ENCODE measurements around the gene OR10G2.

The OR10G2 gene

DNA sequence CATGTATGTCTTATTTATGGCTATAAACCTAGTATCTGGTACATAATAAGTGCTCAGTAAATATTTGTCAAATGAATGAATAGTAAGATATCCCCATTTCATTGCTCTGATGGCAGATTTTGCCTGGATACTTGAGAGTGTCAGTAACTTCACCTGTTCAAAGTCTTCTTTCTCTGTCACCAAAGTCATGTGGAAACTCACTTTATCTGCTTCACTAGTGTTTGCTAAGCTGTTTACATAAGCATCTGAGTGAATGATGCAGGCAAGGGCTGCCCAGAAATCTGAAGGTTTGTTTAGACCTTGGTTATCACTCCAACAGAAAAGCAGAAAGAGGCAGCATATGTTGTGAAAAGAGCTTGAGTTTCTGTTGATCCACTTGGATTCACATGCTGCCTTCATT lies 34.5 kb upstream of the OR10G2 start:
- TF ChIP-seq, protein P1, sequence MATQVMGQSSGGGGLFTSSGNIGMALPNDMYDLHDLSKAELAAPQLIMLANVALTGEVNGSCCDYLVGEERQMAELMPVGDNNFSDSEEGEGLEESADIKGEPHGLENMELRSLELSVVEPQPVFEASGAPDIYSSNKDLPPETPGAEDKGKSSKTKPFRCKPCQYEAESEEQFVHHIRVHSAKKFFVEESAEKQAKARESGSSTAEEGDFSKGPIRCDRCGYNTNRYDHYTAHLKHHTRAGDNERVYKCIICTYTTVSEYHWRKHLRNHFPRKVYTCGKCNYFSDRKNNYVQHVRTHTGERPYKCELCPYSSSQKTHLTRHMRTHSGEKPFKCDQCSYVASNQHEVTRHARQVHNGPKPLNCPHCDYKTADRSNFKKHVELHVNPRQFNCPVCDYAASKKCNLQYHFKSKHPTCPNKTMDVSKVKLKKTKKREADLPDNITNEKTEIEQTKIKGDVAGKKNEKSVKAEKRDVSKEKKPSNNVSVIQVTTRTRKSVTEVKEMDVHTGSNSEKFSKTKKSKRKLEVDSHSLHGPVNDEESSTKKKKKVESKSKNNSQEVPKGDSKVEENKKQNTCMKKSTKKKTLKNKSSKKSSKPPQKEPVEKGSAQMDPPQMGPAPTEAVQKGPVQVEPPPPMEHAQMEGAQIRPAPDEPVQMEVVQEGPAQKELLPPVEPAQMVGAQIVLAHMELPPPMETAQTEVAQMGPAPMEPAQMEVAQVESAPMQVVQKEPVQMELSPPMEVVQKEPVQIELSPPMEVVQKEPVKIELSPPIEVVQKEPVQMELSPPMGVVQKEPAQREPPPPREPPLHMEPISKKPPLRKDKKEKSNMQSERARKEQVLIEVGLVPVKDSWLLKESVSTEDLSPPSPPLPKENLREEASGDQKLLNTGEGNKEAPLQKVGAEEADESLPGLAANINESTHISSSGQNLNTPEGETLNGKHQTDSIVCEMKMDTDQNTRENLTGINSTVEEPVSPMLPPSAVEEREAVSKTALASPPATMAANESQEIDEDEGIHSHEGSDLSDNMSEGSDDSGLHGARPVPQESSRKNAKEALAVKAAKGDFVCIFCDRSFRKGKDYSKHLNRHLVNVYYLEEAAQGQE (IDR thresholded peaks at IDR 0.05; ENCODE audit: insufficient replicate concordance, low read depth): no peak
- no peak for TF ChIP-seq GABPA (IDR thresholded peaks at IDR 0.05; ENCODE audit: low read depth)
- no peaks in the 10 kb centered on the region for H3K27me3 ChIP-seq (ENCODE audit: insufficient read depth, poor library complexity, severe bottlenecking)
- no peak overlapping the region for H3K27ac ChIP-seq (replicated peaks)
- no peak for DNase-seq (ENCODE audit: low read depth in 1 of 2, low spot score in 1 of 2)
- H3K4me3 ChIP-seq (replicated peaks; ENCODE audit: insufficient read depth, low read length): no peak overlapping the region

- no peaks in the 10 kb centered on the region for H3K27me3 ChIP-seq (ENCODE audit: insufficient read depth, poor library complexity, severe bottlenecking)
- H3K4me3 ChIP-seq (replicated peaks; ENCODE audit: insufficient read depth, low read length): no peak overlapping the region
- no peak for DNase-seq (ENCODE audit: low read depth in 1 of 2, low spot score in 1 of 2)
- TF ChIP-seq, protein P2, sequence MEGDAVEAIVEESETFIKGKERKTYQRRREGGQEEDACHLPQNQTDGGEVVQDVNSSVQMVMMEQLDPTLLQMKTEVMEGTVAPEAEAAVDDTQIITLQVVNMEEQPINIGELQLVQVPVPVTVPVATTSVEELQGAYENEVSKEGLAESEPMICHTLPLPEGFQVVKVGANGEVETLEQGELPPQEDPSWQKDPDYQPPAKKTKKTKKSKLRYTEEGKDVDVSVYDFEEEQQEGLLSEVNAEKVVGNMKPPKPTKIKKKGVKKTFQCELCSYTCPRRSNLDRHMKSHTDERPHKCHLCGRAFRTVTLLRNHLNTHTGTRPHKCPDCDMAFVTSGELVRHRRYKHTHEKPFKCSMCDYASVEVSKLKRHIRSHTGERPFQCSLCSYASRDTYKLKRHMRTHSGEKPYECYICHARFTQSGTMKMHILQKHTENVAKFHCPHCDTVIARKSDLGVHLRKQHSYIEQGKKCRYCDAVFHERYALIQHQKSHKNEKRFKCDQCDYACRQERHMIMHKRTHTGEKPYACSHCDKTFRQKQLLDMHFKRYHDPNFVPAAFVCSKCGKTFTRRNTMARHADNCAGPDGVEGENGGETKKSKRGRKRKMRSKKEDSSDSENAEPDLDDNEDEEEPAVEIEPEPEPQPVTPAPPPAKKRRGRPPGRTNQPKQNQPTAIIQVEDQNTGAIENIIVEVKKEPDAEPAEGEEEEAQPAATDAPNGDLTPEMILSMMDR (IDR thresholded peaks at IDR 0.05; ENCODE audit: insufficient read depth, low read length): no peak
- TF ChIP-seq SPI1 (IDR thresholded peaks at IDR 0.05; ENCODE audit: borderline replicate concordance, low read depth): no peak
- TF ChIP-seq POLR2AphosphoS5 (IDR thresholded peaks at IDR 0.05; ENCODE audit: low read depth): no peak
- no peak for TF ChIP-seq GABPA (IDR thresholded peaks at IDR 0.05; ENCODE audit: low read depth)
- TF ChIP-seq, protein P1 (IDR thresholded peaks at IDR 0.05; ENCODE audit: insufficient replicate concordance, low read depth): no peak
- no peak overlapping the region for H3K27ac ChIP-seq (replicated peaks)
Observed at GRCh38 chr14:21668377-21668776, 33.6 kb upstream of the OR10G2 start.

DNA sequence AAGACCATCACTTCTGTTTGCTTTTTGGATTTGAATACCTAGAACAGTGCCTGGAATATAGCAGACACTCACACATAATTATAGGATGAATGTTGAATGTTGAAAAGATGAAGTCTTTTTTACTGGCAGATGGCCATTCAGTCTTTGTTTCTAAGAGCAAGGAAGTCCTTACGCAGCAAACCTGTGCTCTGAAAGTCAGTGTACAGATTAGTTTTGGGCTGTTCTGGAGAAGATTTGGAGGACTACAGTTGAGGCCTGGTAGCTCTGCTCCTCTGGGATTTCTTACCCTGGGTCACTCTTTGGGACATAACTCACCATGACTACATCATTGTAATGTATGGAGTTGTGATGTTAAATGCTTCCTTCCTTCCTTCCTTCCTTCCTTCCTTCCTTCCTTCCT lies 22.2 kb upstream of the OR10G2 start:
- Histone ChIP-seq H3K27ac (replicated peaks) (no peak overlapping the region), H3K27me3 (ENCODE audit: insufficient read depth, poor library complexity, severe bottlenecking) (no peaks in the 10 kb centered on the region), H3K4me3 (replicated peaks; ENCODE audit: insufficient read depth, low read length) (no peak overlapping the region)
- no peak for TF ChIP-seq POLR2AphosphoS5 (IDR thresholded peaks at IDR 0.05; ENCODE audit: low read depth)
- TF ChIP-seq, protein P1 (IDR thresholded peaks at IDR 0.05; ENCODE audit: insufficient replicate concordance, low read depth): no peak
- TF ChIP-seq, protein P2 (IDR thresholded peaks at IDR 0.05; ENCODE audit: insufficient read depth, low read length): no peak
- TF ChIP-seq SPI1 (IDR thresholded peaks at IDR 0.05; ENCODE audit: borderline replicate concordance, low read depth): no peak
- TF ChIP-seq GABPA (IDR thresholded peaks at IDR 0.05; ENCODE audit: low read depth): no peak
- DNase-seq (ENCODE audit: low read depth in 1 of 2, low spot score in 1 of 2): no peak

DNA sequence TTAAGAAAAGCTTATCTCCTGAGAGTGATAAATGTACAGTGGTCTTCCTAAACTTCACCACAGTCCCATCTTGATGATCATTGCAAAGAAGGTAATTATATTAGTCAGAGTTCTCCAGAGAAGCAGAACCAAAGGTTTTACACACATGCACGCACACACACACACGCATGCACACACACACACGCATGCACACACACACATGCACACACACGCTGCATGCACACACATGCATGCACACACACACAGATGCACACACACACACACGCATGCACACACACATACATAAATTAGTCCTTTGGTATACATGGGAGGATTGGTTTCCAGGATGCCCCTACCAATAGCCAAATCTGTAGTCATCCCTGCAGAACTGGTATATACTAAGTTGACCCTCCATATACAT lies 19.5 kb upstream of the OR10G2 start:
- no peak for DNase-seq (ENCODE audit: low read depth in 1 of 2, low spot score in 1 of 2)
- H3K4me3 ChIP-seq (replicated peaks; ENCODE audit: insufficient read depth, low read length): no peak overlapping the region
- H3K27me3 ChIP-seq (ENCODE audit: insufficient read depth, poor library complexity, severe bottlenecking): no peaks in the 10 kb centered on the region
- TF ChIP-seq, protein P2 (IDR thresholded peaks at IDR 0.05; ENCODE audit: insufficient read depth, low read length): no peak
- TF ChIP-seq, protein P1 (IDR thresholded peaks at IDR 0.05; ENCODE audit: insufficient replicate concordance, low read depth): no peak
- TF ChIP-seq SPI1 (IDR thresholded peaks at IDR 0.05; ENCODE audit: borderline replicate concordance, low read depth): no peak
- no peak overlapping the region for H3K27ac ChIP-seq (replicated peaks)
